Fibroblast of the aortic adventitia (primary cell): ENCODE results near the gene RFXANK. TPM values are rescaled to one million over a fixed set of nuclear protein-coding genes. Genes with fewer than 3 reads are reported as not detected.

ENCODE experiments used
- DNase-seq: peaks from one replicate; pipeline ENCODE4 v3.0.0-alpha.2; 2010; ENCODE audit warnings: low read depth
- H3K4me3 ChIP-seq: 2 replicates; pipeline ENCODE4 v1.5.1; 2011; ENCODE audit warnings: low read depth, mild to moderate bottlenecking, control low read depth, low read length, moderate library complexity
- CTCF ChIP-seq: IDR thresholded peaks from 2 replicates; pipeline ENCODE4 v1.5.1; 2011; ENCODE audit warnings: mild to moderate bottlenecking, low read length, control low read depth, inconsistent platforms; ENCODE audit not compliant: insufficient read depth
- total RNA-seq: library from RNA; depleted of rRNA; stranded (reverse); fragments of >200 nt; gene quantifications from 2 replicates; pipeline ENCODE4 v1.2.3, GENCODE V29; 2012; ENCODE audit warnings: low replicate concordance

Gene RFXANK
- total RNA-seq, 1 donor, result 38.0 TPM

DNA sequence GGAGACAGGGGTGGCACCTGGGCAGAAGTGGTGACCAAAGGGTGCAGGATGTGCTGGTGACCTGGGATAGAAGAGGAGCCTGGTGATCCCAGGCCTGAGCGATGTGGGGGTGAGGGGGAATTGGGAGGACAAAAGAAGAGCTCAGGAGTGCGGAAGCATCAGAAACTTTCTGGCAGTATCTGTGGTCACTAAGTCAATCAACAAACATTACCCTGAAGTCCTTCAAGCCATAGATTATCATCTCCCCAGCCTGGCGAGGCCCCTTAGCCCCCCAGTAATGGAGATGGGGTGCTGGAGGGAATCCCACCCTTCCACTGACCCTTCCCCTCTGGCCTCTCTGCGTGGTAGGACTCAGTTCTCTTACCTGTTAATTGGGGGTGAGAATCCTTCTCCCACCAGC is 32.5 kb upstream of the RFXANK start:
- TF ChIP-seq CTCF, result no peak
- no peak overlapping the region for H3K4me3 ChIP-seq
- no peak for DNase-seq

- DNase-seq, result no peak
- no peak overlapping the region for H3K4me3 ChIP-seq
Measured at GRCh38 chr19:19160461-19161035, 31.5 kb upstream of the RFXANK start.

GRCh38 chr19:19162495-19162894 is 29.6 kb upstream of the RFXANK start:
- no peak for TF ChIP-seq CTCF
- DNase-seq, result no peak
- H3K4me3 ChIP-seq, result no peak overlapping the region

More at GRCh38 chr19:19160461-19161035, 31.5 kb upstream of the RFXANK start:
- no peak for TF ChIP-seq CTCF

DNA sequence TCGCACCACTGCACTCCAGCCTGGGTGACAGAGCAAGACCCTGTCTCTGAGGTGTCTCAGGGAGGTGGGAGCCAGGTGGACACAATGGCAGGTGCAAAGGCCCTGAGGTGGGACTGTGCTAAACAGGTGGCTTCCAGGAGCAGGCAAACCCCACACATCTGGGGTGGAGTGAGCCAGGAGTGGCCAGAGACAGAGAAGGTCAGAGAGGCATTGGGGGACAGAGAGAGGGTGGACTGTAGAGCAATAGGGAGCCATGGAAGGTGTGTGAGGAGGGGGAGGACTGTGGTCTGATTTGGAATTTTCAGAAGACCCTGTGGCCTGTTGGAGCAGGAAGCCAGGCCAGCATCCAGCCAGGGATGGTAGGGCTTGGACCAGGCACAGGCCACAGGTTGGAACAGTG is 26.7 kb upstream of the RFXANK start:
- H3K4me3 ChIP-seq, result no peak overlapping the region
- TF ChIP-seq CTCF, result no peak
- no peak for DNase-seq

- H3K4me3 ChIP-seq, result no peak overlapping the region
- DNase-seq, result no peak
- no peak for TF ChIP-seq CTCF
Measured at GRCh38 chr19:19167612-19168011, 24.4 kb upstream of the RFXANK start.

DNA sequence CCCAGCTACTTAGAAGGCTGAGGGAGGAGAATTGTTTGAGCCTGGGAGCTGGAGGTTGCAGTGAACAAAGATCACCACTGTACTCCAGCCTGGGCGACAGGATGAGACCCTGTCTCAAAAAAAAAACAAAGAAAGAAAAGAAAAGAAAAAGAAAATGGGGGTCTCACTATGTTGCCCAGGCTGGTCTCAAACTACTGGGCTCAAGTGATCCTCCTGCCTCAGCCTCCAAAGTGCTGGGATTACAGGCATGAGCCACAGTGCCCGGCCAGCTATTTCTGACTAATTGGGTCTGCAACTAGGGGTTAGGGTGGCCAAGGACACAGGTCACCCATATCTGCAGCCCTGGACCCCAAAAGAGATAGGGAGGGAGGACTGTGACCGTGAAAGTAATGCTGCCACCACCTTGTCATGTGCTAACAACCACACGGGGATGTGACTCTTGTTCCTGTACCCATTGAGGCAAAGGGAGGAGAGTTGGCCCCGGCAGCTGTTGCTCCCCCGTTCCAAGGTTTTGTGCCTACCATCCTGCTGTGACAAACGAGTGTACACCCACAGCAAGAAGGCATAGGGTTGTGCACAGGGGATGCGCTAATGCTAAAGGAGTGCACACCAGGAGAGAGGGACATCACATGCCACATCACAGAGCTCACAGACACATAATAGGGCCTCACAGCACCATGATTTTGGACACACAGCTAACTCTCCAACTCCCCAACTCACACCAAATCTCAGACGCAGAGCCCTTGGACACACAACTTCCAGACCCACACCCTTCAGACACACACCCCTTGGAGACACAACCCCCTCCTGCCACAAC is 22.6 kb upstream of the RFXANK start:
- TF ChIP-seq CTCF, result no peak
- DNase-seq, result no peak
- H3K4me3 ChIP-seq, result no peak overlapping the region
